HG03460 (cell line): ENCODE measurements around the gene PDPK1.
"Not testable (repeated sequence)": the region's sequence is repeated elsewhere in the genome, so short reads cannot be mapped to it uniquely, and the experiment has no call there.

Experiments used
- ATAC-seq: cut with Tn5 transposase; IDR thresholded peaks from one replicate; pipeline ENCODE4 v1.9.1; 2021; ENCODE audit not compliant: unreplicated experiment

Gene PDPK1

DNA sequence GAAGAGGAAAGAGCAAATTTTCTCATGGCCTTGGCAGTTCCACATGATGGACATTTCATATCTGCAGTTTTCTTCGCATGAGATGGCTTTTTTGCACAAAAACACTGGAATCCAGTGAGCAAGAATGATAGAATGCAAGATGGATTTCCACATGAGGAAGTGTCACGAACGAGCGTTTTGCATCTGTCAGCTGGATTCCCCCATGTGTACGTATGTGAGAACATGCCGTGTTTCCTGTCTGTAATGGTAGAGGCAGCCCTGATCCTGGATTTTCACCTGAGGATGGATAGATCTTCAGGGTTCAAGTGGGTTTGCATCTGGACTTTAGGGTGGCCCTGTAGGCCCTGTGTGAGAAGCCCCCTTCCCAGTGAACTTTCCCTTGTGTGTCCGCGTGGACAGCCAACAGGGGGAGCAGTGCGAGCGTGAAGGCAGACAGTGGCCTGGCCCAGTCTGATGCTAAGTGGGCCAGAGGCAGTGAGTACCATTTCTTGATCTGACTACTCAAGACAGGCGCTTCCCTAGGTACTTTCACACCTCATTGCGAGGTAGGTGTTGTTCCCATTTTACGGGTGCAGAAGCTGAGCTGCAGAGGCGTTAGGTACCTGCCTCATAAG, 2.1 kb downstream of the PDPK1 start:
- ATAC-seq: not testable (repeated sequence)

DNA sequence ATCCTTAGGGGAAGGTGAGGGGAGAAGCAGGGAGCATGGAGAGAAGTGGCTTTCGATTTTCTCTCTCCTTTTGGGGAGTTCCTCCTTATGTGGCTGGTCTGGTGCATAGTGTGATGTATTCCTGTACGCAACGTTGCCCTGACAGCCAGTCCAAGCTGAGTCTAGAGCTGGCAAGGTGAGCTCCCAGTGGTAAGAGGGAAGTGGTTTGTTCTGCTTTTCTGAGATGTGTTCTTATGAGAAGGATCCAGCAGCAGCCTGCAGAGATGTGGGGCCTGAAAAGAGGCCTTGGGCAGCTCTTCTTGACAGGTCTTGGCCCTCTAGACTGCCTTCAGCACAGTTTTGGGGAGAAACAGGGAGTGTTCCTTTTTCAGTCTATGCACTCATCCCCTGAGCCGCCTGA, 3.1 kb downstream of the PDPK1 start:
- ATAC-seq: not testable (repeated sequence)

DNA sequence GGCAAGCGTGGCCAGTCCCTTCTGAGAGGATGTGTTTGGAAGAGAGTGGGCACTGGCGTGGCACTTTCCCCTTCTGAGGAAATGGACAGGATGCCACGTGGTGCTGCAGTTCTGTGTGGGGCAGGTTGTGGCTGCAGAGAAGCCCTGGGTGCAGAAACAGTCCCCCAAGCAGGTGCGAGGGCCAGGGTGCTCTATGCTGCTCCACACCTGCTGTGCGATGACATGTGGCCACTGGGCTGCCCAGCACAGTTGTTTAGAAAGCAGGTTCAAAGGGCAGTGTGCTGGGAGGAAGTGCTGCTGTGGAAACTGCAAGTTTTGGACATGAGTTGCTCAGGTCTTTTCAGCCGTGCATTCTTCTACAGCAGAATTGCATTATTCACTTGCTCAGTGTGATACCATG, 3.6 kb downstream of the PDPK1 start:
- not testable (repeated sequence) for ATAC-seq

DNA sequence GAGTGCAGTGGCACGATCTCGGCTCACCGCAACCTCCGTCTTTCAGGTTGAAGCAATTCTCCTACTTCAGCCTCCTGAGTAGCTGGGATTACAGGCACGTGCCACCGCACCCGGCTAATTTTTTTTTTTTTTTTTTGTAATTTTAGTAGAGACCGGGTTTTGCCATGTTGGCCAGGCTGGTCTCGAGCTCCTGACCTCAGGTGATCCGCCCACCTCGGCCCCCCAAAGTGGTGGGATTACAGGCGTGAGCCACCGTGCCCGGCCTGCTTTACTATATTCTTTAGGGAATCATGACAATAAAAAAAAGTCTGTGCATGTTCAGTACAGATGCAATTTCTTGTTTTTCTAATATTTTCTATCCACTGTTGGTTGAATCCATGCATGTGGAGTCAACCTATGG, 6.0 kb downstream of the PDPK1 start:
- not testable (repeated sequence) for ATAC-seq

DNA sequence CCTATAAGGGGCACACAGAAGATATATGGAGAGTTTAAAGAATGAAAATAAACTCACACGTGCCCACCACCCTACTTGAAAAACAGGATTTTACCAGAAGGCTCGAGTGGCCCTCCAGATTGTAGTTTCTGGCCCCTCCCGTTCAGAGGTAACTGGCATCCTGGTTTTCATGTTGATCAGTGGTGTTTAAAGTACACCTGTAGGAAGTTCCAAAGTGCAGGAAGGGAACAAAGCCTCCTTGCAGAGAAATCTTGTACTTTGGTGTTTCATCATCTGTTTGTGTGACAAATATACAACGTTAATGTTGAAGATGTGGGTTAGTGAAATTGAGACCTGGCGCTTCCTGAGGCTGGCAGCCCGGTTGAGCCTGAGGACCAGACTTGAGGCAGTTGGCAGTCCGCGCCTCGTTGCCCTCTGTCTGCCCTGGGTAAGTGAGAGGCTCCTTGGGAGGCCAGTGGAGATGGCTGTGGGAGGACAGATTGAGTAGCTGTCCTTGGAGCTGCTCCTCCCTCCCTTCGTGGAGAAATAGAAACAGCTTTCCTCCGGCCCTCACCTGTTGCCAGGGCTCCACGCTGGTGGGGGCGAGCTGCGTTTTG, 12.6 kb downstream of the PDPK1 start:
- ATAC-seq: not testable (repeated sequence)

DNA sequence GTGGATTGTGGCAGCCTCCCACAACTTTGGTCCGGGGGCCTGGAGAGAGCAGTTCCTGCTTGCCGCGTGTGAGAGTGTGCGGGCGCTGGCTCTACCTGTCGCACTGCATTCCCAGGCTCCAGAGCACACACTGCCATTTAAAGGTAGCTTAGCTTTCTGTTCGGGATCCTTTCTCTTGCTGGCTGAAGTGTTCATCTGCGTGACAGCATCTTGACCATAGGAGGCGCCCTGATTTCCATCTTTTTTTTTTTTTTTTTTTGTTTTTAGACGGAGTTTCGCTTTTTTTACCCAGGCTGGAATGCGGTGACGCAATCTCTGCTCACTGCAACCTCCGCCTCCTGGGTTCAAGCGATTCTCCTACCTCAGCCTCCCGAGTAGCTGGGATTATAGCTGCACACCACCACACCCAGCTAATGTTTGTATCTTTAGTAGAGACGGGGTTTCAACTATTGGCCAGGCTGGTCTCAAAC, 13.6 kb downstream of the PDPK1 start:
- ATAC-seq: not testable (repeated sequence)

DNA sequence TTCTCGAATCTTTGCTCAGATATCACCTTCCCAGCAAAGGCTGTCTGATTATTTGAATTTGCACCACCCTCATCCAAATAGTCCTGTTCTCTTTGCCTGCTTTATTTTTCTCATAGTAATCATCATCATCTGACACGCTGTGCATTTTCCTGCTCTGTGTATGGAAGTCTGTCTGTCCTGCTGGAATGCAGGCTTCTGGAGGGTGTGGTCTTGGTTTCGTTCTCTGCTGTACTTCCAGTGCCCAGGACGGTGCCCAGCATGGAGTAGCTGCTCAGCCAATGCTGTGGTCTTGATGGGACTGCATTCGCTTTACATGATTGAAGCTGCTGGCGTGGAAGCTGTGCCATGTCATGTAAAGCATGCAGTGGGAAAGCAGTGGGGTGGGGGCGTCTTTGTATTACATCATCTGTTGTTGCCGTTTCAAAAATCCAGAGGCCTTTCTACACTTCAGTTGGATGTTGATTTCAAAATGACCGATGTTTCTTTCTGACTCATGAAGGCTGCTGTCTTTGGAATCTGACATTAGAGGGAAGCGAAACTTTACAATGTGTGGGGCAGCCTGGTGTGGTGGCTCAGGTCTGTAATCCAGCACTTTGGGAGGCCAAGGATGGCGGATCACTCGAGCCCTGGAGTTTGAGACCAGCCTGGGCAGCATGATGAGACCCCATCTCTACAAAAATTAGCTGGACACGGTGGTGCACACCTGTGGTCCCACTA, 17.0 kb downstream of the PDPK1 start:
- ATAC-seq: not testable (repeated sequence)

DNA sequence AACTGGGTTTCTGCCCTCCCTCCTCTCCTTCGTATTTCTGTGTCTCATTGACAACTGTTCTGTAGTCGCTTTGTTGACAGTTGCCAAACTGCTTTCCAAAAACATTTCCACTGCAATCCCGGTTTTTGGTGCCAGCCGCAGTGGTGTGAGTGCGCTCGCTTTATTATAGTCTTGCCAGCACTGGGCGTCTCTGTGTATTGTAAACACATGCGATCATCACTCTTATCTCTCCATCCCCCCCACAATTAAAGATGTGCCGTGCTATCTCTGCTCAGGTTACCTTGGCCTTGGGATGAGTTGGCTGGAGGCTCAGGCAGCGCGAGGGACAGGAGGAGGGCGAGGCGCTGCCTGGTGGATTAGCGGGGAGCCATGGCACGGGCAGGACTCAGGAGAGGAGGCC, 19.3 kb downstream of the PDPK1 start:
- not testable (repeated sequence) for ATAC-seq

DNA sequence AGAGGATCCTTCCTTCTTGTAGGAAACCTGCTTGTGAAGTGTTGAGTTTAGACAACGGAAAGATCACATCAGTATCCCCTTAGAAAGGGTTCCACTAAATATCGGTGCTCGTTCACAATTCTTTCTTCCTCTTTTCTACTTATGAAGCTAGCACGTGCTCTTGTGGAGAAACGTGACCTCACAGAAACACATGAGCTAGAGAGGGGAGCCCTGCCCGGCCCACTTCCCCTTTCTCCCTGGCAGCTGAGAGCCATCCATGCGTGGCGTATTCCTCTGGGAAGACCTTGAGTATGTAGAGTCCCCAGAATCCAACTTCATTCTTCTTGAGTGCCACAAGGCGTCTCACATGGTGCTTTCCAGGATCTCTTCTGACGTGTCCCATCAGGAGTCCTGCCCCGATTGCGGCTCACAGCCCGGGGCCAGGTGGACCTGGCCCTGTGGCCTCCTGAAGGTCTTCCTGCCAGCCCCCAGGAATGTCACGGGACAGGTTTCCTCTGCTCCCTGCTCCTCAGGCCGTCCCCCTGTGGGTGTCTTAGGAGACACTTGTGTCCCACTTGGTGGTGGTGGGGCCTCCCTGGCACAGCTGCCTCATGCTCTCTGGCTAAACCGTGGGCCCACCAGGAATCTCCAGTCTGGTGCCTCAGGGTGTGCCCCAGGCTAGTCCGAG, 22.4 kb downstream of the PDPK1 start:
- ATAC-seq: peak; percentile 55

DNA sequence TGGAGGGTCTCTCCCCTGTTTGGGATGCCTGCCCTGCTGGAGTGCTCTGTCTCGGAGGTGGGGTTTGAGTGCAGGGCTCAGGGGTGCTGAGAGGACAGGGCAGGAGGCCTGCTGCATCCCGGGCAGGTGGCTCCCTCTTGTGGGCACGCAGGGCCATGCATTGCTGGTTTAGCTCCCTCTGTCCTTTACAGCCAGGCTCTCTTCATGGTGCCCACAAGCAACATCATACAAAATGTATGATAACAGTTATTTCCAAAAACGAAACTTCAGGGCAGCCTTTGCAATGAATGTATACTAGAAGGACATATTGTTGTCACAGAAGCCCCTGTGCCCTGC, 22.9 kb downstream of the PDPK1 start:
- ATAC-seq: peak; percentile 60

DNA sequence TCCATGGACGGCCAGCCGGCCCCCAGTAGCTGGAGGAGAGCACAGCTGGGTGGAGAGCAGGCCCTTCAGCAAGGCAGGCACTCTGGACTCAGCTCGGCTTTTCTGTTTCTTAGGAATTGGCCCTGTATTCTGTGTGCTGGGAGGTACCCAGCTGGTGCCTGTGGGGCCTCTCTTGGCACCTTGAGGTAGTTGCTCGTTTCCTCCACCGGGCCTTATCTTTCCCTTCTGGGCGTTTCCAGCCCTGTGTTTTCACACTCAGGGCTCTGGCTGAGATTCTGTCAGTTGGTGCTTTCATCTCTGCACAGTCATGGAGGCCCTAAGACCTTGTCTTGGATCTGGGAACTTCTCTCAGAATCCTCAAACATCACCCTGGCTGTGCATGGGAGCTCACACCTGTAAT, 29.7 kb downstream of the PDPK1 start:
- not testable (repeated sequence) for ATAC-seq

DNA sequence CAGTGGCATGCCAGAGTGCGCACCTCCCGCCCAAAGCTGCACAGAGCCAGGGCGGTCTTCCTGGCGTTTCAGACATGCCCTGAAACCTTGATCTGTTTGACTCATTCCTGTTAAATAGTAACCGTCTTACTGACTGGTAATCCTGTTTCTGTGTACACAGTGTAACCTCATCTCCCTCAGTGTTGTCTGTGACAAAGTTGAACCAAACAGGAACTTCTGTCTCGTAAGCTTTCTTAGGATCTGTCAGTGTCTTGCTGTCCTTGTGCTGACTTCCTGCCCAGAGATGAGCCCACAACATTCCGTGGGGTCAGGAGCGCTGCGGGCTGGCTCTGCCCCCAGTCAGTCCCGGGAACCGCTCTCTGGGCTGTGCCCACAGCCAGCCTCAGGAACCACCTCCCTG, 30.8 kb downstream of the PDPK1 start:
- not testable (repeated sequence) for ATAC-seq

DNA sequence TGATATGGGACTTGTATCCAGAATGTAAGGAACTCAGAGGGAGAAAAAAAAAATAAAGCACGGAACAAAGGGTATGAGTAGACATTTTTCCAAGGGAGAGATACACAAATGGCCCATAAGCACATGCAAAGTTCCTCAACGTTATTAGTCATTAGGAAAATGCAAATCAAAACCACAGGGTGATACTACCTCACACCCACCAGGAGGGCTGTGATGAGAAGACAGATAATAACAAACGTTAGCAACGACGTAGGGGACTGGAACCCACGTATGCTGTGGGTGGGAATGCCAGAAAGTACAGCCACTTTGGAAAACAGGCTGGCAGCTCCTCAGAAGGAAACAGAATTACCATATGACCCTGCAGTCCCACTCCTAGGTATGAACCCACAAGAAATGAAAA, 34.9 kb downstream of the PDPK1 start:
- ATAC-seq: not testable (repeated sequence)

DNA sequence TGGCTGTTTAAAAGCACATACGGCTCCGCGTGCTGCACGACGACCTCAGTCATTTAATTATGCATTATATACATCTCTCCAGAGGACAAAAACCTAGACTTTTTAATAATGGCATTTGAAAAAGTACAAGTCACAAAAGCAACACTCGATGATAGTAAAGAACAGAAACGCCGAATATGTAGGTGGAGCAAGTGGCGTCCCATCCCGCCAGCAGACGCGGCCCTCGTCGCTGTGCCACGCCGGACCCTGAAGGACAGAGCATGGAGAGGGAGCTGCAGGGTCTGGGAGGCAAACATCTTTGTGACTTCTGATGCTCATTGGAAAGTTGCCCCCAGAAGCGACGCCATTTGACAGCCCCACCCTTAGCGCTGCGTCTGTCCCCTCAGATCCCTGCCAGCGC, 38.0 kb downstream of the PDPK1 start:
- ATAC-seq: not testable (repeated sequence)

DNA sequence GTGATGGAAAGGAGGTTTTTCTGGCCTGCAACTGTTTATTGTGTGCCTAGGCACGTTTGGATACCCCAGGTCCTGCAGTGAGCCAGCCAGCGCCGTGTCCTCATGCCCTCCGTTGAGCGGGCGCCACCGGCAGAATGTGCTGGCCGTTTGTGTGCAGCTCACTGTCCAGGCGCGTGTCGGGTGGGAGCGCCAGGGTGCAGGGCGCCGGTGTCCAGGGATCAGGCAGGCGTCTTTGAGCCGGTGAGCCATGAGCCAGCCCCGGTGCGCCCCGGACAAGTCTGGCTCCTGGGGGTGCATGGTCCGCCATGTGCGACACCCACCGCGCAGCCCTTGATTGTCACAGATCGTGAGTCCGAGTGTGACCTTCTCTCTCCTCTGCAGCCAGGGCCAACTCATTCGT, 39.2 kb downstream of the PDPK1 start:
- ATAC-seq: not testable (repeated sequence)

DNA sequence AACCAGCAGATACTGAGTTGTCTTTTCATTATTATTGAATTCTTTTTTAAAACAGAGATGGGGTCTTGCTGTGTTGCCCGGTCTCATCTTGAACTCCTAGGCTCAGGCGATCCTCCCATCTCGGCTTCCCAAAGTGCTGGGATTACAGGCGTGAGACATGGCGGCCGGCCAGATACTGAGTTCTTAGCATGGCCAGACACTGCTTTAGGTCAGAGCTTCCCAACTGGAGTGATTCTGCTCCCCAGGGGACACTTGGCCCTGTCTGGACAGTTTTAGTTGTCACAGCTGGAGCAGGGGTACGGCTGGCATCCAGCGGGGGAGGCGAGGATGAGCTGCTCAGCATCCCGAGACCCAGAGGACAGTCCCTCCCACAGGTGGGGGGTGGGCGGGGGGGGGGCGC, 41.1 kb downstream of the PDPK1 start:
- not testable (repeated sequence) for ATAC-seq

DNA sequence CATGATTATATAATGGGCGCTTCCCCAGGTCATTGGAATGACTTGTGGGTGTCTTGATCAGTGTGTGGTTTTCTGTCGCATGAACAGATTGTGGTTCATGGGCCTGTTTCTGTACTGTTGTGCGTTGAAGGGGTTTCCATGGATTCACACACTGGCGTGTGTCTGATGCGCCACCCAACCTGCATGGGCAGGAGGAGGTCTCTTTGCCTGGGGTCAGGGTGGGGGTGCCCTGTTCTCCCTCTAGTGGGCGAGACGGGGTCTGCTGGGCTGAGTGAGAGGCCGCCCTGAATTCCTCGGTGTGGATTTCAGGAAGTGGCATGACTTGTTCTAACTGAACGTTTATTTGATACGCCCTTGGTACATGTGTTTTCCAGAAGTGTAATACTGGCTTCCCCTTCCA, 42.3 kb downstream of the PDPK1 start:
- not testable (repeated sequence) for ATAC-seq

DNA sequence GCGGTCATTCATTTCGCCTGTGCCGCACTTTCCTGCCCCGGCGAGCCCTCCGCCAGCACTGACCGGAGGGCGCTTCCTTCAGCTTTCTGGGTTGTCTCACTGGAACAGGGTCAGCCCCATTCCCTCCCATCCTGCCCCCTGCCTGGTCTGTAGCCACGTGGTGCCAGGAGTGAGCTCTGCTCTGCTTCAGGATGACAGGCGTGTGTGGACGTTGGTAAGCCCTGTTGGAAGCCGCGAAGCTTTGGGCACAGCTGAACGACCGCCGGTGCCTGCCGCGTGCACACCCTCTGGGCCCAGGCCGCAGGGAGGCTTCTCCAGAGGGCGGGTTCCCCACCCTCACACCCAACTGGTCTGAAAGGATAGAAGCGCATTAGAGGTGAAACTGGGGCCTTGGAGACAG, 43.0 kb downstream of the PDPK1 start:
- ATAC-seq: not testable (repeated sequence)

DNA sequence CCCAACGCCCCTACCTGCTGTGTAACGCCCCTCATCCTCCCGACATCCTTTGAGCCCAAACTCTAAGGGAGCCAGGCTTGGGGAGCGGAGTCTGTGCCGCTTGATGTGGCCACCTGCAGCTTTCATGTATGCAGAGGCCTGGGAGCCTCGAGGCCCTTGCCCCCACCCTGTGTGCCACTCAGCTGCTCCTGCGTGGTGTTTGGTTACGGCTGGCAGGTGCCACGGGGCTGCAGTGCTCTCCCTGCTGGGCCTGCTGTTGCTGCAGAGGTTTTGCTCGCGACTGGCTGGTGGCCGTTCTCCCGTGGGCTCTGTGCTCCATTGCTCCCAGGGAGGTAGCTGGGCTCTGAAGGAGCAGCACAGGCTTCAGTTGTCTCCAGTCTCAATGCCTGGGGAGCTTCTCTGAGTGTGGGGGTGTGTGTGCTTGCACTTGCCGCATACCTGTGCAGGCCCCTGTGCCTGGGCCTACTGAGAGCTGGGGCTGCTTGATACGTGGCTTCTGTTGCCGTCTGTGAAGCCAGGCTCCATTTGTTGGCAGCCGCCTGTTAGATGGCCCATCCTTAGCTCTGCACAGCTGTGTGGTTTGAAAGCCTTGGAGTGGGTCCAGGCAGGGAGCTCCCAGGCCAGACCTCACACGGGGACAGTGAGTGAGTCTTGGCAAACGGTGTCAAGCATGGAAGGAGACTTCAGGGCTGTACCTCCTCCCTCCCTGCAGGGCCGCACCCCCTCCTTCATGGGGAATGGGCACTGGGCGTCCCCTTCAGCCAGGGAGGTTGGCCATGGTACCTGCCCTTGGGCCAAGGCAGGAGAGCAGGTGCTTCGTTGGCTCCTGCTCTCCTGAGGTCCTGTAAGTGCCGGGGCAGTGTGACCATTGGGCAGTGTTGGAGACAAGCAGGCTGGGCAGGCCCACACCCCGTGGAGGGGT, 47.2 kb downstream of the PDPK1 start:
- no peak for ATAC-seq

DNA sequence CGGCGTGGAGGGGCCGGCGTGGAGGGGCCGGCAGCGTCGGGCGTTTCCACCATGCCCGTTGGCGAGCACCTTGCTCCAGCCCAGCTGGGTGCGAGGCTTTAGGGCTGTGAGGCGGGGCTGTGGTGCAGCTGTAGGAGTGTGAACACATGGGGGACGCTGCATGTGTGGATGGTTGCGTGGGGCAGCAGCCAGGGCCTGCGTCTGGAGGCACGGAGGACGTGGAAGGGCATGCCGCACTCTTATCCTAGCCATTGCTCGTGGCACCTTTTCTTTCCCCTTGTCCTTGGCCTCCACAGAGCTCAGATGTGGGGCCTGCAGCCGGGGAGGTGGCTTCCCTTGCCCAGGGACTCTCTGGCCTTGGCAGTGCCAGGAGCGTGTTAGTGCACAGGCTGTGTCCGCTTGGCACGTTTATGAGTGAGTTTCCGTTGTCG, 47.8 kb downstream of the PDPK1 start:
- ATAC-seq: no peak

DNA sequence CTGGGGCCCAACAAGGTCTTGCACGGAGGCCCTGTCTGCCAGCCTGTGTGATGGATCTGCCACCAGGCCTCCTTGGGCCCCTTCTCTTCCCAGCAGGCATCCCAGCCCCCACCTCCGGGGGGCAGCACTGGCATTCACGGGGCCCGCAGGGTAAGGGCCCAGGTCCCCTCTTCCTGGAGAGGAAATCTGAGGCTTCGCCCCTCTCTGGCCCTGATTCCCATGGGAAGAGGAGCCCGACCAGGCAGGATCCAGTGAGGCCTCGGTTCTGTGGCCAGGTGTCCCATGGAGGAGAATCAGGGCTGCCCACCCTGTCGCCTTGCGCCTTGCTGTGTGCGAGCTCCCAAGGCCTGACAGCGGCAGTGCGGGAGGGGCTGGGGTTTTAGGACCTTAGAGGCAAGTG, 48.4 kb downstream of the PDPK1 start:
- no peak for ATAC-seq
